ENCODE measurements around the gene HSD3B2.
A peak's percentile ranks its signal among the peaks of the same experiment; 100 is the strongest.

HSD3B2 gene

DNA sequence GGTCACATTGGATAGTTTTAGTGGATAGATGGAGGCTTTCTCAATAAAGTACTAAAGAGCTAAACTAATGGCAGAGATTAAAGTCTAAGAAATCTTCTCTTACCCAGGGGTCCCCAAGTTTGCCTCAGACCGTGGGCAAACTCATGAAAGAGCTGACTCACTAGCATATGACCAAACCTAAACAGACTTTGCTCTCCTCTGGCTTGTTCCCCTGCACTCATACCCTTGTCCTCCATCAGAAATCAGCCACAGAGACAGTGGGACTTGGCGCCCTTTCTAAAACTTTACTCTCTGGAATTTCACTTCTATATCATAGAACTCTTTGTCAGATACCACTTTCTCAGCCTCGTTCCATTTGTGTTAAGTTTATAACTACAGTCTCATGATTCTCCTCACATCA, 17.0 kb upstream of the HSD3B2 start:
- no peak for DNase-seq

DNA sequence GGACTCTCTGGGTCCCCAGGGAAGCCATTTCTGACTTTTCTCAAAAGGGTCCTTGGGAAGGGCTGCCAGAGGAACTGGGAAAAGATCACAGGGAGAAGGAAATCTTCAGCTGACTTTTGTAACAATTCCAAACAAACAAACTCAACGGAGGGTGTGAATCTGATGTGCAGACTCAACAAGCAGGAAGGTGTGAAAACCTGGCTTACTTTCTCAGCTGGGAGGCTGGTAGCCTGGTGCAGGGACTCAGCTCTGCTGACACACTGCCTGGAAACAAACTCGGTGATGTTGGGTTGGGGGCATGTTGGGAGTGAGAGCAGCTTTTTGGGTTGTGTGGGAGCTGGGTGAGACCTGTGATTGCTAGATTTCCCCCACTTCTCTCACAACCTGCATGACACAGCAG, 10.2 kb upstream of the HSD3B2 start:
- no peak for DNase-seq

DNA sequence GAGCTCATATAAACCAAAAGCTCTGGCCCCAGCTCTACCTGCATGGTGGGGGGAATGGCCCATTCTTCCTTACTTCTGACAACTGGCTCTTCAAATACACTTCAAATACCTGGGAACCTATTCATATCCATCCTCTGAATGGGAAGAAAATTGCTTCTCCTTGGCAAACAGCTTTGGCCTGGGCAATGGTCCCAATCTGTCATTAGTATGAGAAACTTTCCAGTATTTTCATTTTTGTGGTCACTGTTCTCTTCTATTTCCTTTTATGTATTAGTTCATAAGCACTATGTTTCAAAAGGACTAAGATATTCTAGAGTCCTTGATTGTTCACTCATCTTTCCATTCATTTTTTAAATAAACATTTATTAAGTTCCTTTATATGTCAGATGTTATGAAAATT, 5.2 kb upstream of the HSD3B2 start:
- peak; percentile 70 for DNase-seq

DNA sequence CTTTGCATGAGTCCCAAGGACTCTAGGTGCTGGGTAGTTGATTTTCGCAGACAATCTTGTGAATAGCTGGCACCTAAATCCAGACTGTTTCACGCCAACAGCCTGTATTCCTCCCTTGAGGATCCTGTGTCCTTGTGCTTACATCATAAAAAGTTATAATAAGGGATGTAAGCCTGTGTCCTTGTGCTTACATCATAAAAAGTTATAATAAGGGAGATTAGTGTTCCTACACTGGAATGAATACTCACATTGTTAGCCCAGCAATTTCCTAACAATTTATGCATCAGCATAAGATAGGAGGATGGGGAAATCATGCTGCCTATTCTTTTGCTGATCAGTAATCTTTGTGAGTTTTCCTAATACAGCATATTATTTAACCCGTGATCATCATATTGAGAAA, 4.0 kb upstream of the HSD3B2 start:
- no peak for DNase-seq

DNA sequence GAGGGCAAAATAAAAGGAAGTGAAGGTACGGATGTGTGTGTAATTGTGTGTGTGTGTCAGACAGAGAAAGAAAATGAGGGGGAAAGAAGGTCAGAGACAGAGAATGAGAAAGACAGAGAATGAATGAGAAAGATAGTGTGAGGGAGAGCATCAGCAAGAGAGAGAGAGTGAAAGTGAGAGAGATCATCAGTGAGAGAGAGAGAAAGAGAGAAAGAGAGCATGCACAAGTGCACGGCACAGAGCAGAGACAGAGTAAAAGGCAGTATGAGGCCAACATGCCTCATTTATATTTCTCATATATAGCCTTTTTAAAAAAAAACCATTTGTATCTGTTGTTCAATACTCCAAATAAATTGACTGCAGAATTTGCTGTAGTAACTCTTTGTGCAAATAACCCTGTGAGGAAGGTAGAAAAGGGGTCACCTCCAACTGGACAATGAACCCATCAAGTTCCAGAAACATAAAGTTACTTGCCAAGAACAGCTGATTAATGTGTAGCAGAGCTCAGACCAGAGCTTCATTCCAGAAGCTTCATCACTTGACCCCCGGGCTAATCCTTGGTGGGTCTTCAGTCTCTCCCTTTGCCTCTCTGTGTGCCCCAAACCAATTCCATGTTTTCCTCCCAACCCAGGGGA, 1.2 kb downstream of the HSD3B2 start:
- no peak for DNase-seq

DNA sequence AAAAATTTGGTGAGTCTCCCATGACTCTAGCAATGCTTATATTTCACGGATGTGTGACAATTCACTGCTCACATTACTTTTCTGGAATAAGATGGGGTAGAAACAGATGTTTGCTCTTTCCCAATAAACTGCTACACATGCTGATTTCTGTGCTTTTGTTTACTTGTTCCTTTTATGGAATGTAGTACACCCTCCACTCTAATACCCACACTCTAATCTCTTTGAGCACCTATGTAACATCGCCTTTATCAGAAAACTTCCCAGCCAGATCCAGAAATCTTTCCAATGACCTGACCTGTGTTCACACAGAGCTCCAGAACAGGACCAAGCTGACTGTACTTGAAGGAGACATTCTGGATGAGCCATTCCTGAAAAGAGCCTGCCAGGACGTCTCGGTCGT, 4.2 kb downstream of the HSD3B2 start:
- DNase-seq: no peak

DNA sequence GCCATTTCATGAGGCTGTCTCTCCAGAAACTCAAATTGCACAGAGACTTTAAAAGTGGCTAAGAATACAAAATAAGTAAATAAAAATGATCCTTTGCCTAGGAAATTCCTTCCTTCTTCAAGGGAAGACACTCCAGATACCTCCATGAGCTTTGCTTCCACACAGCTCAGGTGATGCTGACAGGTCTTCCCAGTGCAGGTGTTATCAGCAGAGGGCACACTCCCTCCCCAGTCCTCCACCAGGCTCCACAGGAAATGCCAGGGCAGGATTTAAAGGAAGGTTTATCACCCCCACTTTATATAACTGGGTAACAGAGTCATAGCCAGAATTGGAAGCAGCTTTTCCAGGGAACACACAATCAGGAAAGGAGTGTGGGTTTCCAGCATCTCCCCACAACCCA, 5.7 kb downstream of the HSD3B2 start:
- no peak for DNase-seq

DNA sequence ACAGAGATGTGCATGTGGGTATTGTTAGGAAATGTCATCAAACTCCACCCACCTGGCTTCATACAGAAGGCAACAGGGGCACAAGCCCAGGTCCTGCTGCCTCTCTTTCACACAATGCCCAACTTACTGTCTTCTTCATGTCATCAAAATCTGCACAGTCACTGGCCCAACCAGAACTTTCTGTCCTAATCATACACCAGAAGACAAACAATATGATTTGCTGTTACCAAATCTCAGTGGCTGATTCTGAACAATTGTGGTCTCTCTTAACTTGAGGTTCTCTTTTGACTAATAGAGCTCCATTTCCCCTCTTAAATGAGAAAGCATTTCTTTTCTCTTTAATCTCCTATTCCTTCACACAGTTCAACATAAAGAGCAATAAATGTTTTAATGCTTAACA, 7.7 kb downstream of the HSD3B2 start:
- DNase-seq: no peak

DNA sequence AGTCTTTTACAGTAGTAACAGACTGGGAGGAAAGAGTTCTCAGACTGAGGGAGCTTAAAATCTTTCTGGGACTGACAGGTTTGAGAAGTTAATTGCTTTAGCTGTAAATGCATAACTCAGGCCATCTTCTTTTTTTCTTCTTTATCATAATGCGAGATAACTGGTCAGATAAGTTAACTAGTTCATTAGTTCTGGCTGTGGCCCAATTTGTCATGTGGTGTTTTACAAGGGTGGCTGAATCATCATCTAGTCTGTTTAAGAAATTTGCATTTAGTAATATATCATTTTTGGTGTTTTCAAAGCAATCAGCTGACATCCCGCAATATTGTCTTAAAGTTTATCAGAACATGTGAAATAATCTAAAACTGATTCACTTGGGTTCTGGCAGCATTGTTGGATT, 14.0 kb downstream of the HSD3B2 start:
- no peak for DNase-seq

DNA sequence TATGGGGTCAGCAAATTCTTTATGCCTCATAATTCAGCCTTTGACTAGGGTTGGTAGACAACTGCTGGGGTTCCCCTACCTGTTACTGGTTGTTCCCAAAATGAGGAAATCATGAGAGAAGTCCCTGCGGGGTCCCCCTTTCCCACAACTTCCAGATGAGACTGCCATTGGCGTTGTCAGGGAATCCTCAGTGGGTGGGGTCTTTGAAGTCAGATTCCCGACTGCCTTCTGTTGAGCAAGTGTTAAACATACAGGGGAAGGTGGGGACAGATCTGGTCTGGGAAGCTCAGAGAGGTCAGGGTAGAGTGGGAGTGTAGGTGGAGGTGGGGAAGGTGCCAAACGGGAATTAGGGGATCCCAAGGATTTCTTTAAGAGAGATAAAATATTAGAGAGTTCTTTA, 14.7 kb downstream of the HSD3B2 start:
- DNase-seq: no peak

DNA sequence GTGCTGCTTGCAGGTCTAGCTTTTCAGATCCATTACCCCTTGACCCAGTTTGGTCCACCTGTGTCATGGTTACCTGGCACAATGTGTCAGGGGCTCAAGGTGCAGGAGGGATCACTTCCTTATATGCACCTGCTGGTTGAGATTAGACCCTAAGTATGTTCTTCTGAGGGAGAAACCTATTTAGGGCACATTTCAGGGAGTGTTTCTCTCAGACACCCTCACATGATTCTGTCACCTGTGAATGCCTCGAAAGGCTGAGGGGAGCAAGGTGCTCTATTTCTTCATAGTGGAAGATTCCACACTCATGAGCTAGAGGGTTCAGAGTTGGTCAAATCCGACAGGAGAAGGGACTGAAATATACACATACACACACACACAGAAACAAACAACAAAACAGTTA, 15.5 kb downstream of the HSD3B2 start:
- DNase-seq: no peak

DNA sequence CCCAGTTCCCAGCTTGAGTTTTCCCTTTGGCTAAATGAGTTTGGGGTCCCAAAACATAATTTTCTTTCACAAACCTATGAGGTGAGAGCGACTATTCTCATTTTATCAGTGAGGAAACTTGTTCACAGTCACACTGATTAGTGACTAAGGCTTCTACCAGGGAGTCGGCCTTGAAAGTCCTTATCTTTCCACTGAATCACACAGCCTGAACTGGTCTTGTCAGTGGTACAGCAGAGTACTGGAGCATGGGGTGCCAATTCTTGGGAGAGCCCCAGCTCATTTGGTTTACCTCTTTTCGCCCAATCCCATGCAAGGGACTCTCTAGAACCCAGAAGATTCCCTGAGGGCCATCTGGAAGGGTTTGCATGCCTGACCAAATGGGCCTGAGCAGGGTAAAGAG, 16.9 kb downstream of the HSD3B2 start:
- DNase-seq: no peak

DNA sequence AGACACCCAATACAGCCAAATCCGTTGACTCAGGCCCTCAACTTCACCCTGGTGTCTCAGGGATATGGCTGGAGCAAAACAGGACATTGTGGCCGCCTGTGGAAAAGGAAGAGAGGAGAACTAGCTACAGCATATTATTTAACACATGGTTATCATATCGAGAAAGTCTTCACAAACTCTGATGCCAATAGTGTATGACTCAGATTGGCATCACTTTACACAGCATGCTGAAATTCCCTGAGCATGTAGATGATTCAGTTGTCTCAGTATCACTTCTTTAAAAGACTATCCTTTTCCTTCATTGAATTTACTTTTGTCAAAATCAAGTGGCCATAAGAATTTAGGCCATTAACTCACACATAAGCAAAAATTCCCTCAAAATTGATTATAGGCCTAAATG, 20.1 kb downstream of the HSD3B2 start:
- DNase-seq: no peak

DNA sequence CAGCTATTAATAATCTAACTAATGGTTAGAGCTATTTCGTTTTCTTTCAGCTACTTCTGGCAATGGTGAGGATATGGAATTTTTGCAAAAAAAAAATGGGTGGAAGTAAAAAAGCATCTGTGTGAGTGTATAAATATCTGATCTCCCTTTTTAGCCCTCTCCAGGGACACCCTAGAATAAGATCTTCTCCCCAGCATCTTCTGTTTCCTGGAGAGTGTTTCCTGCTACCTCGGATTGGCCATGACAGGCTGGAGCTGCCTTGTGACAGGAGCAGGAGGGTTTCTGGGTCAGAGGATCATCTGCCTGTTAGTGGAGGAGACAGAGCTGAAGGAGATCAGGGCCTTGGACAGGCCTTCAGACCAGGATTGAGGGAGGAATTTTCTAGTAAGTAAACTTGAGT, 23.8 kb downstream of the HSD3B2 start:
- no peak for DNase-seq

DNA sequence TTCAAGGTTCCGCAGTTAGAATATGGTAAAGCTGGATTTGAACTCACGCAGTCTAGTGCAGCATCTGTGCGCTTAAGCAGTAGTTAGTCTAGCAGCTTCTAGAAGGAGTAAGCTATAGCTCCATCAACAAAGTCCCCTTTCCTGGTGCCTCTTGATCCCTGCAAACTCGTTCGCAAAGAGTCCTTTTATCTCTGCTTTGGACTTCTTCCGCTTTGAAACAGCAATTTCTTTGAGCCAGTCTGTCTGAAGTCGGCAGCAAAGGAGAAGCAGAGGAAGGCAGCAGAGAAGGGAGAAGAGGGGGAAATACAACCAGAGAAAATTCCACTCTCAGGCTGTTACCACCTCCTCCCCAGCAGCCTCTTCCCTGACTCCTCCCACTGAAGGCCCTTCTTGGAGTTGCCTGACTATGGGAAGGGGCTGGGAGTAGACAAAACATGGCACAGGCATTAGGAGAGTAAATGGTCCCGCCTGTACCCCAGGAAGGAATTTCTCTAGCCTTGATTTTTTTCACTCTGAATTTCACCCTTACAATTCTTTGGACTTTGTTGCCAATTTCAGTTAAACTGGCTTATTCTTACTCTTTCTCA, 25.9 kb downstream of the HSD3B2 start:
- no peak for DNase-seq

DNA sequence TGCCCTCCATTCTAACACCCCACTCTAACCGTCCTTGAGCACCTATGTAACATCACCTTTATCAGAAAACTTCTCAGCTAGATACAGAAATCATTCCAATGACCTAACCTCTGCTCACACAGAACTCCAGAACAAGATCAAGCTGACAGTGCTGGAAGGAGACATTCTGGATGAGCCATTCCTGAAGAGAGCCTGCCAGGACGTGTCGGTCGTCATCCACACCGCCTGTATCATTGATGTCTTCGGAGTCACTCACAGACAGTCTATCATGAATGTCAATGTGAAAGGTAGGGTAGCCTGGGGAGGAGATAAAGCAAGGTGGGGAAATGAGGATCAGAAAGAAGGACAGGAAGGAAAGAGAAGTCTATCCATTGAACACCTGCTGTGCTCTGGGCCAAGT, 27.8 kb downstream of the HSD3B2 start:
- no peak for DNase-seq

DNA sequence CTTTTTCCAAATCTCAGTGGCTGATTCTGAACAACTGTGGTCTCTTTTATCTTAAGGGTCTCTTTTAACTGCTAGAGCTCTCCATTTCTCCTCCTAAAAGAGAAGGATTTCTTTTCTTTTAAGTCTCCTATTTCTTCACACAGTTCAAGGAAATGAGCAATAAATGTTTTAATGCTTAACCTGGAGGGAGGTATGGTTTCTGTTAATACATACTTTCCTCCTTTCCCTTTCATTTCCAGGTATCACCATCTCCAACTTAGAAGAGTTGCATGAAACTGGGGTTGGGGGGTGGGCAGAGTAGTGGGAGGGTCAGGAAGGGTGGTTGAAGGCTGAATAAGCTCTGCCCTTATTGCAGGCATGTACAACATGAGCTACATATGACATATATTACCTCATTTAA, 31.4 kb downstream of the HSD3B2 start:
- DNase-seq: no peak

DNA sequence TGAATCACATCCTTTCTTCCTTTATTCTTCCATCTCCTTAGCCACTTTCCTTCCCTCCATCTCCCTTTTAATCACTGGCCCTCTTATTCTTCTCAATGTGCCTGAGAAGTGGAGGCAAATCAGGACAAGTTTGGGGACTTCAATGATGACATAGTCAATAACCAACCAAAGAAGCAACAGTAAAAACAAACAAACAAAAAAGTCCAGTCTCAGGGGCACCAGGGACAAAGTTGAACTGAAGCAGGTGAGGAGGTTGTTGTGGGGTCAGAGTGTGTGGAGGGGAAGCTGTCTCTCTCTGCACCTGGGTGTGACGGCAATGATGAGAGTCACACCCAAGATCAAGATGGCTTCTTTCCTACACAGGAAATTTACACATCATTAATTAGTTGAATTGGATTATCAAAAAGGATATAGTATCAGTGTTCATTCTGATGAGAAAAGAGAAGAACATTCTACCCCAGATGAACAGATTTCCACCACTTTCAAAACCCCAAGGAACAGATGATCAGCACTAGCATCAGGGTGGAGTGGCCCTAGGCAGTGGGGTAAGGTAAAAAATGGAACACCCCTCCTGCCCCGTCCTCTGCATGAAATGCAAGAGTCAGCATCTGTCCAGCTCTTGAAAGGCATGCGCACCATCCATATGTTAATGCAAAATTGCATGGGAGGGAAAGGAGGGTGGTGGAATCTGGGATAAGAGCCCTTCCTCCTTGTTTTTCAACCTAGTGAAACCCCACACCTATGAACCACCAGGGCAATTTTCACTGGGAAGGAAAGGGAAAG, 32.6 kb downstream of the HSD3B2 start:
- no peak for DNase-seq

DNA sequence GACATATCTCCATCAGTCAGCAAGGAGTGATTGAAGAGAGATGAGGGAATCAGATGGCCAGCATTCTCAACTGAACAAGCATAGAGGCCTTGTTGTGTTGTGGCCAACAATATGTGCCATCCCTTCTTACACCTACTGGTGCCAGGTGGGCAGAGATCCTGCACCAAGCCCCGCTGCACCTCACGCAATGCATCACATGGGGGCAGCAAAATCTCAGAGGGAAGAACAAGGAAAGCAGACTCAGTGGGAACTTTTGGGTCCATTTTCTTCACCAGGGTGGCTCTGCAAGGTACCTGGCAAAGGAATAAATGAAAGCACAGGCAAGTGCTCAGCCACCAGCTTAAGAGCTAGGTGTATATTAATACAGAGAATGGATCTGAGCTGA, 33.2 kb downstream of the HSD3B2 start:
- no peak for DNase-seq

DNA sequence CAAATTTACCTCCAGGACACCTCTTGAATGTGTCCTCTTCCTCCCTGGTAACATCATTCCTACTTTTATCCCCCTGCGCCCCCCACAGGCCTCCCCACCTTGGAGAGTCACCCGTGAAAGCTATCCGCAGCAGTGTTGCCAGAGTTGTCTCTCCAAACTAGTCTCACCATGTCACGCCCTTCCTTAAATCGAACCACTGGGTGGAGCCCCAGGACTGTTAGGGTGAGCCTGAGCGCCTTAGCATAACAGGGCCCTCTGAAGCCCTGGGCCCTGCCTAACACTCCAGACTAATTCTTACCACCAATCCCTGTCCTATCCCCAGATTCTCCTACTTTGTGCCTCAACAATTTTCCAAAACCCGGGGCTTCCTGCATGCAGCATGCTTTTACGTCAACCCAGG, 35.0 kb downstream of the HSD3B2 start:
- no peak for DNase-seq

DNA sequence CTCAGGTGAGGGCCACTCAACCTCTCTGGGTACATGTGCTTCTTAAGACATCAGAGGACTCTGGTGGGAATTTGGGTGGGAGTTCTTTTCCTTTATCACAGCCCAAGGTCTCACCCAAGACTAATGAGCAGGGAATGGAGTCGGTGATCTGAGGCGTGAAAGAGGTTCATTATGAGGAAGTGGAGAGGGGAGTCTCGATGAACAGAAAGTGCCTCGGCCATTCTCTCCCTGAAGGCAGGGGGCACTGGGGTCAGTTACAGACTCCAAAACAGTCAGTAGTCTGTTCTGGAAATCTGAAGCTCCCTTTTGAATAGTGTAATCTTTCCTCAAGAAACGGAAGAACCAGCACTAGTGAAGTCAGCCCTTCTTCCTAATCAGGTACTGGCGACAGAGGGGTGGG, 36.2 kb downstream of the HSD3B2 start:
- DNase-seq: no peak

DNA sequence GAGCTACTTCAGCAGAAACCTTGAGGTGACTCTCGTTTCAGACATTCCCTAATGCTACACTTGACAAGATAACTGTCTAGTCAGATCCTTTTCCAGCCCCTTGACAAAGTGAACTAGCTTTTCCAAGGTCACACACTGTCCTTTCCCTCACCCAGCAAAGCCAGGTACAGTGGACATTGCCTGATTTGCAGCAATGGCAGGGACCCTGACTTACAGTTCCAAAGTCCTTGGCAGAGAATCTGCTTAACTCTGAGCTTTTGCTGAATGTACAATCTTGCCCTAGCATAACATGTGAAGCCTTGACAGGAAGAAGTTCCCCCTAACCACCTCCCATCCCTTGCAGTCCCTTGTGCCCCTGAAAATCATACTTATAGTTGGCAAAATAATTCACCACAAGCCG, 37.1 kb downstream of the HSD3B2 start:
- no peak for DNase-seq

DNA sequence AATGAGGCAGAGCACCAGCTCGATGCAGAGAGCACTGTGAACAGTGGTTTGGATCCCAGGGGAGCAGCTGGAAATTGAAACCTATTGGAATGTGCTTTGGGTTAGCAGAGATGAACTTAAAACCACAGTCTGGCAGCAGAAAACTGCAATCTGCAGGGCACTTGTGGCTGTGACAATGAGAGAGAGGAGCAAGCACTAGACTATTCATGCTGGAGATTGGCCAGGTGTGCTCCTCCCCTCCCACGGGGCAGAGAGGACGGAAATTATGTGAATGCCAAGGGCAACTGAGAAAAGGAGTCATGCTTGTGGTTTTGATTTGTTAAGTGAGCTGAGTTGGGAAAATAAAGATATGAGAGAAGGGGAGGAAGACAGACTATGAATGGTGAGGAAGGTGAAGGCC, 38.1 kb downstream of the HSD3B2 start:
- peak; percentile 67 for DNase-seq

DNA sequence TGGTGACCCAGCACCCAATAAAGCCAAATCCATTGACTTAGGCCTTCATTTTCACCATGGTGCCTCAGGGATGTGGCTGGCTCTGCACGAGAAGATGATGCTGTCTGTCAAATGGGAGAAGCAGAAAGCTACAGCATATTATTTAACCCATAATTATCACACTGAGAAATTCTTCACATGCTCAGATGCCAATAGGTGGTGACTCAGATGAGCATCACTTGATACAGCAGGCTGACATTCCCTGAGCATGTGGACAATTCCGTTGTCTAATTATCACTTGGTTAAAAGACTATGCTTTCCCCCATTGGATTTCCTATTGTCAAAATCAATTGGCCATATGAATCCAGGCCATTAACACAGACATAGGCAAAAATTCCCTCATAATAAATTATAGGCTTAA, 48.0 kb downstream of the HSD3B2 start:
- DNase-seq: no peak

All from fibroblast of skin of abdomen (primary cell).